NCI-H2107 treated with DMSO at 0.1 percent for 48 hours (cell line): ENCODE measurements around the gene TIAM2.
A peak's percentile ranks its signal among the peaks of the same experiment; 100 is the strongest.
"Not testable (repeated sequence)": the region's sequence is repeated elsewhere in the genome, so short reads cannot be mapped to it uniquely, and the experiment has no call there.

Experiments
- DNase-seq: peaks from one replicate; lab custom pipeline; 2025; ENCODE audit not compliant: unreplicated experiment; lab: John Stamatoyannopoulos, UW

Gene TIAM2

GRCh38 chr6:154989448-154989847 lies 5.7 kb upstream of the TIAM2 start:
- no peak for DNase-seq

GRCh38 chr6:154991207-154991606 lies 3.9 kb upstream of the TIAM2 start:
- no peak for DNase-seq

- DNase-seq = no peak
Observed at GRCh38 chr6:154993026-154993425, 2.1 kb upstream of the TIAM2 start.

GRCh38 chr6:154993710-154994109 lies 1.4 kb upstream of the TIAM2 start:
- DNase-seq = no peak

DNA sequence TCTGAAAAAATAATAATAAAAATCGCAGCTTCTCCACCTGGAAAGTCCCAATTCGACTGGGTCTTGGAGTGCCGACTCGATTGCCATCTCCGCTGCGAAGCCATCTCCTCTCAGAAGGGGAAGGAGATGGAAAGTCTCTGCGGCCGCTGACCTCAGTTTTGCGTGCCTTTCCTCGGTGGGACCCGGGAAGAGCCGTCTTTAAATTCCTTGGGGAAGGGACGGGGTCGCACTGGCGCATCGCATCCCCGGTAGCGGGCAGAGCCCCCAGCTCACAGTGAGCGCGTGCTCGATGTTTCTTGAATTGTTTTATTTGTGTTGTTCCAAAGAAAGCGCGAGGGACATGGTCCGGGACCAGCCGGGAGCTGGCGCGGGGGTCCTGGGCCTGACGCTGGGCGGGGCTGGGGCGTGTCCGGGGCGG lies 270 bp upstream of the TIAM2 start:
- no peak for DNase-seq

- no peak for DNase-seq
Observed at GRCh38 chr6:154996016-154996590, 988 bp downstream of the TIAM2 start.

DNA sequence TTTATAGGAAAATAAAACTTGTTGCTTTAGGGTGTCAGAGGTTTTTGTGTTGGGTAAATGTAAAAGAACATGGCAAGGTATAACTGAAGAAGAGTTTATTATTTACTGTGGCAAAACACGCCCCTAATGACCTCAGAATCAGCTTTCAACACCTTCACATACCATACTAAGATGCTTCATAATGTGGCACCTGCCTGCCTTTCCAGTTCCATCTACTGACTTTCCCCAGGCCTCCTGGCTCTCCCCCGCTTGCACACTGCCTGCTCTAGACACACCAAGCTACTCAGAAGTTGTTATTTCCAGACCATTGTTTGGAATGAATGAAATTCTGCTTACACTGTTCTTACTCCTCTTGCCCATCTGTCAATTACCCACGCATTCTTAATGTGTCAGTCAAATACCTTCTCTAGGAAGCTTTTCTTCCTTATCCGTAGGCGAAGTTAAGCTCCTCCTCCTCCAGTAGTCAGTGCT lies 1.8 kb downstream of the TIAM2 start:
- DNase-seq = no peak

DNA sequence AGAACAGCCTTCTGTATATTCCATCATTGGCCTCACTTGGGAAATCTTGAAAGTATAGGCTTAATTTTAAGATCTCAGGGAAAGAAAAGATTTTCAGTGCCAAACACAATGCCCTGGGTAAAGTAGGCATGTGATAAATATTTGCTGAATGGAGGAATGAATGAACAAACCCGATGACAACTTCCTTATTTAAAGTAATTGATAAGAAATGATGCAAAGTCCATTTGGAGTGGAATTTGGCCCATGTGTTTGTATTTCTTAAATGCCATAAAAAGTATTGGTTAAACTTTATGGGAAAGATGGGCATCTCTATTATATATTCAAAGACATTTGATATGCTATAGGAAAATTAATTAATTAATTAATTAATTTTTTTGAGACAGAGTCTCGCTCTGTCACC lies 3.7 kb downstream of the TIAM2 start:
- no peak for DNase-seq

DNA sequence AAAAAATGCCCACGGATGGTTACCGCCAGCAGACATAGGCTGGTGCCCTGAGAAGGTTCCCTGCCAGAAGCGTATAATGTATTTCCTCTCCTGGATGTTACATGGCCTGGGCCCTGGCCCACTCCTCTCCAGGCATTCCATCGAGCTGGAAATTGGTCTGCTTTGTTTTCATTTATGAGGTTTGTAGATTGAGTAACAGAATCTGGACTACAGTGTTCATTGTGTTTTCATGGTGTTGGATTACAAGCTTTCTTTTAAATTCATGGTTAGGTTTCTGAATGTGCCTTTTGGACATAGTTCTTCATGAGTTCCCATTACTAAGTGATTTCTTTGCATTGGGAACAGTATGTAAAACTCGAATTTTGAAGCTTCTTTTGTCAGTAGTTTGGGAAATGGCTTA lies 6.4 kb downstream of the TIAM2 start:
- peak; percentile 18 for DNase-seq

DNA sequence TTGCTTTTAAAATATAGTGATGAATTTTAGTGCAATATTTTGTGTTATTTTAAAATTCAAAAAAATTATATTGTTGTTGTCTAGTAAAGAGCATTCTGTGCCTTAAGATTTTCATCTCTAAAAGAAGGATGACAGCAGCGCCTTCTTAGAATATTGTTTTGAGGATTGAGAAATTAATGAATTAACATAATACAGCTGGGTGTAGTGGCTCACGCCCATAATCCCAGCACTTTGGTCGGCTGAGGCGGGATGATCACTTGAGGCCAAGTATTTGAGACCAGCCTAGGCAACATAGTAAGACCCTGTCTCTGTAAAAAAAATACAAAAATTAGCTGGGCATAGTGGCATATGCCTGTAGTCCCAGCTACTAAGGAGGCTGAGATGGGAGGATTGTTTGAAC lies 6.8 kb downstream of the TIAM2 start:
- no peak for DNase-seq

- DNase-seq = no peak
Observed at GRCh38 chr6:155003476-155003875, 8.4 kb downstream of the TIAM2 start.

GRCh38 chr6:155004017-155004416 lies 8.9 kb downstream of the TIAM2 start:
- DNase-seq = no peak

DNA sequence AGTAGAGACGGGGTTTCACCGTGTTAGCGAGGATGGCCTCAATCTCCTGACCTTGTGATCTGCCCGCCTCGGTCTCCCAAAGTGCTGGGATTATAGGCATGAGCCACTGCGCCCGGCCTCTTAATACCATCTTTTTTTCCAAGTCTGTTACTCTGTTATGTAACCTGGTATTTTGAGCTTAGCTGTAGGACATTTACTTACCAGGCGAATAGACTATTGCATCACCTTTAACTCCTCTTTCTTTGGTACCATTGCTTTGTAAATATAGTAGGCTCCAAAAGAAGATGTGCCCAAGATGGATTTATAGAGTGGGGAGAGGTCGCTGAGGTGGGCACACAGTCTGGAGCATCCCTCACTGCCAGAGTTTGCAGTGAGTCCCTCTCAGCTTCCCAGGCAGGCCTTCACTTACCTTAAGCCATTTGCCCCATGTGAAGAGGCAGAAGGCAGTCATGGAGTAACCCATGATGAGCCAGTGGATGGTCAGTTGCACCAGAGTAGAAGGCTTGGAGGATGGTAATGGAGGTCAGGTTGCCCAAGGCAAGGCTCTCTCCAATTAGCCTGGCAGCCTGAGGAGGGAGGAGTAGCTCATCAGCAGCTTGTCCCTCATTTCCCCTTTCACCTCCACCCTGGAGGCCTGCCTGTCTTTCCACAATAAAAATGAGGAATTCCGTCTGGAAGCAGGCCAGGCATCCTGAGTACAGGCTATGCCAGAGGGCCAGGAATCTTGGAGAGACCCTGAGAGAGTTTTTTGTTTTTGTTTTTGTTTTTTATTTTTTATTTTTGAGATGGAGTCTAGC lies 9.7 kb downstream of the TIAM2 start:
- DNase-seq = no peak

DNA sequence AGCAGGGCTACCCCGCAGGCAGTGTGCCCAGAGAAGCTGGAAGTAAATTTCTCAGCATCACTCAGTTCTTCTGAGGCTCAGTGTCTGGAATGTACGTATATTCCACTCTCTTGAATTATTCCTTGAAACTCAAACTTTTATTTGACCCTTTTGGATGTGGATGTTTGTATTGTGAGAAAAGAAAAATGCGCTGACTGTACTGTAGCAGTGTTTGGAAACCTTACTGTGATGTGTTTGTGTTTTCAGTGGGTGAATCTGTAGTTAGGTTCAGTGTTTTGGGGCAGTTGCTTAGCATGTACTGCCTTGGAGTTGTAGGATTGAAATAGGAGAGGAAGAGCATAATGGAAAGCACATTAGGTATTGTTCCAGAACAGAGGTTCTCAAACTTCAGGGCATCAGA lies 13.5 kb downstream of the TIAM2 start:
- no peak for DNase-seq

GRCh38 chr6:155010940-155011339 lies 15.8 kb downstream of the TIAM2 start:
- no peak for DNase-seq

- DNase-seq = no peak
Observed at GRCh38 chr6:155011809-155012291, 16.7 kb downstream of the TIAM2 start.

GRCh38 chr6:155013457-155013876 lies 18.4 kb downstream of the TIAM2 start:
- no peak for DNase-seq

DNA sequence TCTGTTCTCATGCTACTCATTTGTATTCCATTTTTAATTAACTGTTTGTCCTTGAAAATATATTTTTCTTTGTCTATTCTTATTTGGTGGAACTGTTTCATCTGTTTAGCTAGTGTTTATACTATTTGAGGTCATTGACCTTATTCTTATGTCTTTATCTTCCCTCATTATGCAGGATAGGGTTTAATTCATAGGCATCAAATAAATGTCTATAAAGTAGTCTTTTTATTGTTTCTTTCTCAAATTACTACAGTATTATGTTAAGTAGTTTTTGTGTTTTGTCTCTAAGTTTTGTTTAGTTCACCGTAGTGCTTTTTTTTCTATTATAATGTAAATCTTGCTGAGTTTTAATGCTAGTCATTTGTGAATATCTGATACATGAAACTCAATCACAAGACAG lies 19.0 kb downstream of the TIAM2 start:
- DNase-seq = no peak

GRCh38 chr6:155014670-155015300 lies 19.7 kb downstream of the TIAM2 start:
- no peak for DNase-seq

GRCh38 chr6:155018415-155018814 lies 23.3 kb downstream of the TIAM2 start:
- DNase-seq = not testable (repeated sequence)

DNA sequence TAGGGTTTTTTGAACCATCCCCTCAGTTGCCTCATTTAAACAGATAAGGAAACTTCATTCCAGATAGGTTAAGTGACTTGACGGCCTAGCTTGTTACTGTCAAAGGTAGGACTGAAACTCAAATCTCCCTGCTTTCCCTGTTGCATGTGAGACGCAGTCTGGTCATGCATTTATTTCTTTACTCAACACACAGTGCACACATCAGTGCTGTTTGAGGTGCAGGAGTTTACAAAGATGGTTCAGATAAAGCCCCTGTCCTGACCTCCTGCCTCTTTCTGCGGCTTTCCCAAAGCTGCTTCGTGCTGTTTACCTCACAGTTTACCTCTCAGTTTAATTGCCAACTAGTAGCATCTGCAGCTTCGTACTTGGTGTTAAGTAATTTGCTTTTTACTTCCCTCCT lies 26.6 kb downstream of the TIAM2 start:
- no peak for DNase-seq

GRCh38 chr6:155022721-155023120 lies 27.6 kb downstream of the TIAM2 start:
- no peak for DNase-seq
